Measurements from ENCODE around the gene ZSCAN10. TPM values are rescaled to one million over a fixed set of nuclear protein-coding genes. Genes with fewer than 3 reads are reported as not detected.

Gene ZSCAN10
- total and polyA plus RNA-seq, 9 of the 15 experiments (the other 6 are each of a cell fraction or from before 2014, with no cell fraction given): 0.22 TPM; not detected in 8

GRCh38 chr16:3133844-3134243, 34.8 kb upstream of the ZSCAN10 start:
- no TSS peak for BruUV-seq (replicated peaks)
- Histone ChIP-seq H3K79me2 (ENCODE audit: control insufficient read depth, insufficient read depth, low read length) (peaks cover 33% of the 10 kb centered on the region), H3K9me3 (replicated peaks; ENCODE audit: control insufficient read depth, insufficient read depth, low read depth, low read length) (no peaks in the 10 kb centered on the region), H2AFZ (ENCODE audit: low read depth, low read length) (0 out of 2 replicates have a peak overlapping the region, but pooled peaks have one; percentile 89), H3K9me1 (ENCODE audit: control insufficient read depth, insufficient read depth, low read length) (no peaks in the 10 kb centered on the region), H3K27me3 (ENCODE audit: control insufficient read depth in 2 of 2, insufficient read depth in 2 of 2, low read length in 2 of 2) (no peaks in the 10 kb centered on the region), H3K4me3 (peak overlapping the region; percentile 93), H3K36me3 (ENCODE audit: control insufficient read depth, insufficient read depth, low read length) (peaks cover 16% of the 10 kb centered on the region), H4K20me1 (replicated peaks; ENCODE audit: control insufficient read depth, insufficient read depth, low read length) (no peaks in the 10 kb centered on the region), H3K4me1 (replicated peaks in 1 of 2; ENCODE audit: control insufficient read depth in 2 of 2, insufficient read depth in 2 of 2, low read length in 2 of 2) (peaks cover 11 to 37% of the 10 kb centered on the region in 2 experiments; a peak in 4 of 5 replicates), H3K4me2 (ENCODE audit: insufficient read depth, low read length) (peak overlapping the region; percentile 86), H3K27ac (ENCODE audit: extremely low read depth, low read depth, low read length) (peak overlapping the region; percentile 87), H3K9ac (ENCODE audit: insufficient read depth in 1 of 2, low read depth in 2 of 2, low read length in 2 of 2) (peak overlapping the region; percentile 95 to 97)
- ChIA-PET CTCF (ENCODE audit: low intra/inter-chr PET ratio) (no interaction called here), POLR2A (interaction anchor here (0.6 to 4.8 kb wide), 5 partner anchors 8 to 104 kb away, joined by 3 to 32 read pairs (median 4); no protein-coding TSS in a partner anchor)
- WGBS (ENCODE audit: insufficient coverage, low coverage, missing lambda C conversion rate): under 1% methylated on average over 7 of the region's 7 CpGs
- no peak for DNase-seq (ENCODE audit: extremely low read depth in 1 of 4, low spot score in 3 of 4)
- intact Hi-C loops (cut with micrococcal nuclease): loop anchor here (2.0 kb wide), 1 partner anchor 17 kb away; no protein-coding TSS in a partner anchor
- FAIRE-seq: no peak
- ATAC-seq: no peak
- in situ Hi-C loops (cut with MboI): no loop called here
- TF ChIP-seq DLX4 (CRISPR knock-in tag; IDR thresholded peaks at IDR 0.05): no peak
- 0 out of 4 replicates have a peak, but pooled peaks of 1 of the 2 experiments have one; percentile 71 for TF ChIP-seq FOXA3 (CRISPR knock-in tag; conservative IDR thresholded peaks at IDR 0.05 in 1 of 2, IDR thresholded peaks at IDR 0.05 in 1 of 2)
- TF ChIP-seq DACH1 (IDR thresholded peaks at IDR 0.05; ENCODE audit: partially characterized antibody): no peak
- TF ChIP-seq REST (IDR thresholded peaks at IDR 0.05; ENCODE audit: borderline replicate concordance): no peak
- no peak for TF ChIP-seq REST (CRISPR knock-in tag; IDR thresholded peaks at IDR 0.05; ENCODE audit: low read depth)
- peak; percentile 23 to 50; a peak in 1 of 4 replicates for TF ChIP-seq FOXK2 (conservative IDR thresholded peaks at IDR 0.05 in 1 of 2, IDR thresholded peaks at IDR 0.05 in 1 of 2; ENCODE audit: low read depth in 2 of 2)
